ENCODE data around the gene RASSF7.

GRCh38 chr11:611001-611996 lies 50.5 kb downstream of the RASSF7 start:
- TF ChIP-seq CTCF (IDR thresholded peaks at IDR 0.05; ENCODE audit: insufficient read depth, low read length, poor library complexity, severe bottlenecking) (no peak), EZH2phosphoT487 (conservative IDR thresholded peaks at IDR 0.05; ENCODE audit: low read length) (no peak)
